Epithelial cell of esophagus (primary cell): ENCODE data around the gene HOXA6.

Source experiments
- DNase-seq: peaks from one replicate; pipeline ENCODE4 v3.0.0; 2010; ENCODE audit warnings: low read depth
- H3K4me3 ChIP-seq: 2 replicates; pipeline ENCODE4 v1.5.1; 2011; ENCODE audit warnings: mild to moderate bottlenecking, low read length, control low read depth
- TF ChIP-seq, protein P1 (sequence below): IDR thresholded peaks from 2 replicates; pipeline ENCODE4 v1.5.1; 2011; ENCODE audit warnings: low read depth, mild to moderate bottlenecking, low read length, control low read depth, inconsistent platforms; ENCODE audit not compliant: insufficient read depth; ENCODE audit errors: missing control alignments

The HOXA6 gene

GRCh38 chr7:27126596-27127327 lies 20.8 kb downstream of the HOXA6 start:
- DNase-seq, result no peak
- TF ChIP-seq, protein P1, sequence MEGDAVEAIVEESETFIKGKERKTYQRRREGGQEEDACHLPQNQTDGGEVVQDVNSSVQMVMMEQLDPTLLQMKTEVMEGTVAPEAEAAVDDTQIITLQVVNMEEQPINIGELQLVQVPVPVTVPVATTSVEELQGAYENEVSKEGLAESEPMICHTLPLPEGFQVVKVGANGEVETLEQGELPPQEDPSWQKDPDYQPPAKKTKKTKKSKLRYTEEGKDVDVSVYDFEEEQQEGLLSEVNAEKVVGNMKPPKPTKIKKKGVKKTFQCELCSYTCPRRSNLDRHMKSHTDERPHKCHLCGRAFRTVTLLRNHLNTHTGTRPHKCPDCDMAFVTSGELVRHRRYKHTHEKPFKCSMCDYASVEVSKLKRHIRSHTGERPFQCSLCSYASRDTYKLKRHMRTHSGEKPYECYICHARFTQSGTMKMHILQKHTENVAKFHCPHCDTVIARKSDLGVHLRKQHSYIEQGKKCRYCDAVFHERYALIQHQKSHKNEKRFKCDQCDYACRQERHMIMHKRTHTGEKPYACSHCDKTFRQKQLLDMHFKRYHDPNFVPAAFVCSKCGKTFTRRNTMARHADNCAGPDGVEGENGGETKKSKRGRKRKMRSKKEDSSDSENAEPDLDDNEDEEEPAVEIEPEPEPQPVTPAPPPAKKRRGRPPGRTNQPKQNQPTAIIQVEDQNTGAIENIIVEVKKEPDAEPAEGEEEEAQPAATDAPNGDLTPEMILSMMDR, result no peak

GRCh38 chr7:27125986-27126394 lies 21.6 kb downstream of the HOXA6 start:
- no peak overlapping the region for H3K4me3 ChIP-seq
- TF ChIP-seq, protein P1, result no peak
- DNase-seq, result no peak

More at GRCh38 chr7:27126596-27127327, 20.8 kb downstream of the HOXA6 start:
- no peak overlapping the region for H3K4me3 ChIP-seq

DNA sequence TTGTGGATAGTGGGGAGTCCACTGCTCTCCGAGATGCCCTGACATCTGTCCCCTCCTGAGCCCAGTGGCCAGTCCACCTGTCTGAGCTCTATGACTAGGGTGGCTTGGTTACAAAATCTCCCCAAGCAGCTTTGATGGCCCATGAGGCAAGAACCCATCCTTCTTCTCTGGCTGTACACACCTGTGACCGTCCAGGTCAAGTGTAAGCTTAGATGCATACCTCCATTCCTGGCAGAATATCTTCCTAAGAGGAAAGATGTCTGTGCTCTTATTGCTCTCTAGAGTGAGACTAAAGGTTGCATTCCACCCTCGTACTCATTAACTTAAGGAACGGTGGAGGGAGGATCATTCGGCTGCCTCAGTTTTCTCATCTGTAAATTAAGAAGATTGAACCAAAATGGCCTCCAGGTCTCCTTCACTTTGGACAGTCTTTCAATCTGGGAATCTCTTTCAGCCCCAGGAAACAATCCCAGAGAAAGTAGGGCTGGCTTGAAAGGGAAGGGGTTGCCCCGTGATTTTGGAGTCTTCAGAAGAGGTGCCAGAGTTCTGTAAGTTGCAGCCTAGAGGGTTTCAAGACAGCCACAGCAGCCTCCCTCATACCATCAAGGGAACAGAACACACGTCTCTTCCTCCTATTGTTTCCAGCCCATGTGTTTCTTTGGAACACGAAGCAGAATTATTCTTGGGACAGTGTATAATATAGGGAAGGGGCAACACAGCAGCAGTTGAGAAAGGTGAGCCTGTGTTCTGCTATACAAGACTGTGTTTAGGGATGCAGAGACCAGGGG lies 22.5 kb downstream of the HOXA6 start:
- DNase-seq, result no peak
- TF ChIP-seq, protein P1, result no peak
- H3K4me3 ChIP-seq, result no peak overlapping the region

DNA sequence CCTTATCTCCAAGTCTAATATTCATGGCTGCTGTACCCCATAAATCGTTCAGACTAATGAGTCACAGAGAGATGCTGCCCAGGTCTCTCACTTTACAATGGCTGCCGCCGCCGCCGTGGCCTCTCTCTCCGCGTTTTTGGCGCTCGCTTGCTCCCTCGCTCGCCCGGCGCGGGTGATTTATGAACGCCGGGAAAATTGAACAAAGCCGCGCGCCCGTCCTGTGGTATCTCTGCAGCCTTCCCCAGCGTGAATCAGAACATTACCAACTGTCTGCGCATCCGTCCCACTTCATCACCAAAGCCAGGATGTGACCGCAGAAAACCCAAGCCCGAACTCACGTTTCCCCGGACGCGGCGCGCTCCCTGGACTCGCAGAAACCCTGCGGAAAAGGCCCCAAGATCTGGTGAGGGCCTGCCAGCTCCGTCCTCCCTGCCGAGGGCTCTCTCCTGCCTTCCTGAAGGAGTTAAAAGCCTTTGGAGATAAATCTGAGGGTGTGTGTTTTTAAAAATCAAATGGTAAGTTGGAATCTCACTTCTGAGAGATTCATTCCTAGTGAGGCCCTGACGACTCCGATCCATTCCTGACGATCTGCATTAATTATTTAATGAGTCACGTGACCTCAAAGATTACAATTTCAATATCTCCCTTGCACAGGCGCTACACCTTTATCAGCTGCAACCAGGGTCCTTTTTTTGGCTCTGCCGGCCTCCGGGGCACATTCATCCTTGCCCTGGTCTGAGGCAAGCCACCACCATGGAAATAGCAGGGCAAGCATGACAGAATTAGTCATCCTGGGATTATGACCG lies 23.3 kb downstream of the HOXA6 start:
- DNase-seq, result no peak
- TF ChIP-seq, protein P1, result no peak
- H3K4me3 ChIP-seq, result no peak overlapping the region

- TF ChIP-seq, protein P1, result no peak
- no peak for DNase-seq
- no peak overlapping the region for H3K4me3 ChIP-seq
These were observed 24.0 kb downstream of the HOXA6 start for GRCh38 chr7:27123477-27124053.

- no peak for DNase-seq
- H3K4me3 ChIP-seq, result peak overlapping the region; percentile 3
- TF ChIP-seq, protein P1, result no peak
These were observed 24.5 kb downstream of the HOXA6 start for GRCh38 chr7:27123007-27123476.
